ENCODE data around the gene POLE.

The POLE gene

GRCh38 chr12:132574271-132574996 lies 112.7 kb downstream of the POLE start:
- DNase-seq, result no peak
